Measurements from ENCODE around the gene OR6K3.
"Not testable (repeated sequence)": the region's sequence is repeated elsewhere in the genome, so short reads cannot be mapped to it uniquely, and the experiment has no call there.

OR6K3 gene

GRCh38 chr1:158720620-158721019, at the start of gene OR6K3:
OR6K3 (minus strand) TSS chr1:158720720; CDS start chr1:158718115, 2,605 bp downstream.
- DNase-seq = no peak

GRCh38 chr1:158754420-158754819, 33.9 kb upstream of the OR6K3 start, which contains the start of gene OR6K6:
OR6K6 (plus strand) TSS chr1:158754720; CDS start chr1:158754888, 168 bp downstream.
- no peak for DNase-seq

- no peak for DNase-seq
These were observed 31.7 kb upstream of the OR6K3 start for GRCh38 chr1:158752155-158752712.

- DNase-seq = no peak
These were observed 15.3 kb upstream of the OR6K3 start for GRCh38 chr1:158735848-158736247.

- no peak for DNase-seq
These were observed 12.0 kb upstream of the OR6K3 start for GRCh38 chr1:158732524-158732923.

- DNase-seq = no peak
These were observed 11.2 kb upstream of the OR6K3 start for GRCh38 chr1:158731707-158732106.

GRCh38 chr1:158730453-158730852, 9.9 kb upstream of the OR6K3 start:
- DNase-seq = no peak

- no peak for DNase-seq
These were observed 8.1 kb upstream of the OR6K3 start for GRCh38 chr1:158728510-158729225.

- no peak for DNase-seq
These were observed 3.9 kb upstream of the OR6K3 start for GRCh38 chr1:158724442-158724841.

- DNase-seq = no peak
These were observed 856 bp downstream of the OR6K3 start for GRCh38 chr1:158719664-158720063.

GRCh38 chr1:158717344-158717743, 3.2 kb downstream of the OR6K3 start:
- no peak for DNase-seq

GRCh38 chr1:158716335-158716734, 4.2 kb downstream of the OR6K3 start:
- DNase-seq = no peak

GRCh38 chr1:158714754-158715153, 5.8 kb downstream of the OR6K3 start:
- DNase-seq = no peak

- DNase-seq = no peak
These were observed 9.4 kb downstream of the OR6K3 start for GRCh38 chr1:158711098-158711497.

- no peak for DNase-seq
These were observed 14.4 kb downstream of the OR6K3 start for GRCh38 chr1:158706096-158706495.

GRCh38 chr1:158700552-158700951, 20.0 kb downstream of the OR6K3 start, which contains the start of gene OR6K2:
OR6K2 (minus strand) TSS chr1:158700652; CDS start chr1:158700652, 0 bp downstream.
- DNase-seq = no peak

- DNase-seq = no peak
These were observed 25.9 kb downstream of the OR6K3 start for GRCh38 chr1:158694596-158694995.

- DNase-seq = no peak
These were observed 28.2 kb downstream of the OR6K3 start for GRCh38 chr1:158692356-158692755.

GRCh38 chr1:158691907-158692306, 28.6 kb downstream of the OR6K3 start:
- no peak for DNase-seq

- not testable (repeated sequence) for DNase-seq
These were observed 29.4 kb downstream of the OR6K3 start for GRCh38 chr1:158691149-158691548.

- no peak for DNase-seq
These were observed 30.6 kb downstream of the OR6K3 start for GRCh38 chr1:158689875-158690274.

GRCh38 chr1:158689110-158689509, 31.4 kb downstream of the OR6K3 start:
- DNase-seq = no peak

- not testable (repeated sequence) for DNase-seq
These were observed 32.2 kb downstream of the OR6K3 start for GRCh38 chr1:158688343-158688742.

GRCh38 chr1:158687037-158687436, 33.5 kb downstream of the OR6K3 start:
- DNase-seq = no peak
